ENCODE measurements around the gene SLC26A9.

Gene SLC26A9

DNA sequence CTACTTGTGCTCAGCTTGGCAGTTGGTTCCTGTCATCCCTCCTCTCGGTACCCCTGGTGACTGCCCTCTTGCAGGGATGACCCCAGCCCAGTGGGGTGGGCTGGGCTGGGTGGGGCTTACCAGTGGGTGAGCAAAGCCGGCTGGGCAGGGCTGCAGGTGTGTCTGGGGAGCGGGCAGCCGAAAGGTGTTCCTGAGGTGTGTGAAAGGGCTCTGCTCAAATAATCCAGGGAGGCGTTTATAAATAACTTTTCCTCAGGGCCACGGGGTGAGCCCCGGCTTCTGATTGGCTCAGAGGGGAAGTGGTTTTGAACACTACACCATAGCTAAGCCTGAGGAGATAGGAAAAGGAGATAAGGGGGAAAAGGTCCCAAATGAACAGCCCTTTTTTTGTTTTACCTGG lies at the start of gene SLC26A9:
SLC26A9 (minus strand) TSS at position 212 of the 400 bp plus-strand sequence. CDS start 7,636 bp downstream, outside the sequence.
- no peak for DNase-seq

- no peak for DNase-seq
Observed at GRCh38 chr1:205992218-205992882, 49.1 kb upstream of the SLC26A9 start.

DNA sequence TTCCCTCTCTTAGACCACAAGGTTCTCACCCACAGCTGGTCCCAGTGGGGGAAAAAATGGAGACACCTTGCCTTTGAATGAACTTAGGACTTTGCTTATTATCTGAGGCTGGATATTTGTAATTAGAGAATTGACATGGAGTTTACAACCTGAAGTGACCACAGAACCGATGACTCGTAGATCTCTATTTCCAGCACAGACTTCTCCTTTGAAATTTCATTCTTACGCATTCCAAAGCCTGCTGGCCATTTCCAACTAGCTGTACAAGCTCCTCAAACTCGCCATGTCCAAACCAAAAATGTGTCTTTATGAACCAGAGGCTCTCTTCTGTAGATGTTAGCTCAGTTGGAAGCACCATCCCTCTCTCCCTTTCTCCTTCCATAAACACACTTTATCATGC lies 48.0 kb upstream of the SLC26A9 start:
- DNase-seq = no peak

DNA sequence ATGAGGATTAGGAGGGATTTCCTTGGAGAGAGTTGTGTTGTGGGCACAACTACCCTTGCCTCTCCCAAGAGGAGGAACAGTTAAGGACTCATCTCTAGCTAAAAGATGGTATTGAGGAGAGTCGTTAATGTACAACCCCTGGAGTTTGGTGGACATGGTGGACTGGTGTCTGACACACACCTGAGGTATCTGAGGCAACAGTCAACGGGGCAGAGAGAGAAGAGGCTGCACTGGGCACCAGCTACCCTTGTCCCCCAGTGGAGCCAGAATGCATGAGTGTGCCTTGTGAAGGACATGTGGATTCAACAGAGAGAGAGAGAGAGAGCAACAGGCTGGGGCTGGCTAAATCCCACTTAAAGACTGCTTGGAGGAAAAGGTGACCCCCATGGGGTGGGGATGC lies 47.0 kb upstream of the SLC26A9 start:
- DNase-seq = no peak

GRCh38 chr1:205989786-205990185 lies 46.5 kb upstream of the SLC26A9 start:
- no peak for DNase-seq

GRCh38 chr1:205988585-205988995 lies 45.3 kb upstream of the SLC26A9 start:
- DNase-seq = no peak

DNA sequence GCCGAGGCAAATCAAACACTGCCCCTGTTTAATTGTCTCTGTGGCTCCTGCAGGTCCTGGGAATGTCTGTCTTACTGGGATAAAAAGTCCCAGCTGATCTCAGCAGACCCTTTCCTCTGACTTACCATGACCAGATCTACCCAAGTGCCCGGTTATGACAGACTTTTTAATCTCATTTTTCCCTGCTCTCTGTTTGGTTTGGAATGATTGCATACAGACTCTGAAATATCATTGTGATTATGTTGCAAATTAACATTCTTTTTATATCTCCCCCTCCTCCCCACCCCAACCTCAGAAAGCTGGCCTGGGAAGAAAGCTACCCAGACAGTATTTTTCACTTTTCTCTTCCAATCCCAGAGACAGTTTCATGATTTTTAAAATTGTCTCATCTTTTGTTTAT lies 43.6 kb upstream of the SLC26A9 start:
- no peak for DNase-seq

DNA sequence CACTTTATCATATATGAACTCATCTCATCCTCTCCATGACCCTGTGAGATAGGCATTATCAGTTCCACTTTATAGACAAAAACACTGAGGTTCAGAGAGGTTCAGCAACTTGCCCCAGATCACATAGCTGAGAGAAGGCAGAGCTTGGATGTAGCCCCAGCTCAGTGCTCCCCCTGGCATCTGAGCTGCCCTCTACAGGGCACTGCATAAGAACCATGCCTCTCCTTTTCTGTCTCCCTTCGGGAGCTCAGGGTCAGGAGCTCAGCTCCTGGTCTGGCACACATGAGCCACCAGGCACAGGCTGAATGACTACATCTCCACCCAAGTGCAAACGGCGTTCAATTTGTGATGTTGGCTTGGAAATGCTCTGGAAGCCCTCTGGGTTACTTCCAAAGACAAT lies 43.0 kb upstream of the SLC26A9 start:
- no peak for DNase-seq

GRCh38 chr1:205985330-205986005 lies 42.2 kb upstream of the SLC26A9 start:
- DNase-seq = no peak

DNA sequence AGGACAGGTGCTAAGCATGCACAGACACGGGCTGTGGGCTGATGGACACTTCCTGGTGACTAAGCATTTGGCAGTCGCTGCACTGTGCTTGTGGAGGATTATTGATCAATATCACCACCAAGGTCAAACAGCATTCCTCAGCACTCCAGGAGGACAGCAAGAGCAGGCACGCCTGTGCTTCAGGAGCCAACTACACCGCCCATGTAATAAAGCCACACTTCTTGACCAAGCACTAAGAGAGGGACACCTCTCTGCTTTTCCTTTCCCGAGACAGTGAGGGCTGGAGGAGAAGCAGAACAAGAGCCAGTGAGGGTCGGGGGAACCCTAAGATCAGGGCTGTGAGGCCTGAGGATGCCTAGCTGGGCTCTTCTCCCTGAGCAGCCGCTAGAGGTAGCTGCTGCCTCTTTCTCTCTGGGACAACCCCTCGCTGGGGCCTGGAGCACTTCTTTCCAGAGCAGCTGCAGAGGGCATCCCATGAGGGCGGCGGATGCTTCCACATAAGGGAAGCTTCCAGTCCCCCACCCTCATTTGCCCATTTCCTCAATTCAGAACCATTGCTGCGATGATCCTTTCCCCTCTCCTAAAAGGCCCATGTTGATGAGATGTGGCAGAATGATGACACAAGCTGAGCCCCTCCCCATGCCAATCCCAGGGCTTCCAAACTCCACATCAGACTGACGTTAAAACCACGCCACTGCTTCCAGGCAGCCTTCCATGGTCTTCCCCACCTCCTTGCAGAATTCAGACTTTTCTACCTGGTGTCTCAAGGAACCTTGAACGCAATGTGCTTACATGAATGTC lies 40.9 kb upstream of the SLC26A9 start:
- DNase-seq = peak; percentile 32 to 39

DNA sequence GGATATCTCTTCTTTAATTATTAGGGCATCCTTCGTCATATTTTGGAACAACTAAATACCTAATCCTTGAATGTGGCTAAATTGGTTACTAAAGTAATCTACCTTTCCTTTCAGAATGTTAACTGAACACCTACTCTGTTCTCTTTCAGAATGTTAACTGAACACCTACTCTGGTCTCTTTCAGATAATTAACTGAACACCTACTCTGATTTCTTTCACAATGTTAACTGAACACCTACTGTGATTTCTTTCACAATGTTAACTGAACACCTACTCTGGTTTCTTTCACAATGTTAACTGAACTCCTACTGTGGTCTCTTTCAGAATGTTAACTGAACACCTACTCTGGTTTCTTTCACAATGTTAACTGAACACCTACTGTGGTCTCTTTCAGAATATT lies 38.0 kb upstream of the SLC26A9 start:
- DNase-seq = no peak

- DNase-seq = no peak
Observed at GRCh38 chr1:205980237-205980870, 37.1 kb upstream of the SLC26A9 start.

DNA sequence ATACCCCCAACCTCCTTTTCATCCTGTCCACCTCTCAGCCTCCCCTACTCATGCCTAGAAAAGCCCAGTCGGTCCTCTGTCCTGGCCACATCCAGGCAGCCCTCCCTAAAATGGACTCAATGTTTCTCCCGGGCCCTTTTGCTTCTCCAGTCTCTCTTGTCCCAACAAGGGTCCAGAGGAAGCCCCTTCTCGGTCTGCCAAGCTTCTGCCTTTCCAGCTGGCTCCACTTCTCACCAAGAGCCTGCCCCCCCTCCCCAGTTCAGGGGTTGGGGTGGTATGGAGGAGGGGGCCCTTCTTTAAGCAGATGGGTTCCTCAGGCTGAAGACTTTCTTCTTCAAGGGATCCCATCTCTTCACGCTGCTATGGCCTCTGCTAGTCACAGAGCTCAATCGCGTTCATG lies 36.0 kb upstream of the SLC26A9 start:
- no peak for DNase-seq

- no peak for DNase-seq
Observed at GRCh38 chr1:205978676-205979075, 35.4 kb upstream of the SLC26A9 start.

GRCh38 chr1:205977402-205978014 lies 34.3 kb upstream of the SLC26A9 start:
- peak; percentile 84 to 86 for DNase-seq

DNA sequence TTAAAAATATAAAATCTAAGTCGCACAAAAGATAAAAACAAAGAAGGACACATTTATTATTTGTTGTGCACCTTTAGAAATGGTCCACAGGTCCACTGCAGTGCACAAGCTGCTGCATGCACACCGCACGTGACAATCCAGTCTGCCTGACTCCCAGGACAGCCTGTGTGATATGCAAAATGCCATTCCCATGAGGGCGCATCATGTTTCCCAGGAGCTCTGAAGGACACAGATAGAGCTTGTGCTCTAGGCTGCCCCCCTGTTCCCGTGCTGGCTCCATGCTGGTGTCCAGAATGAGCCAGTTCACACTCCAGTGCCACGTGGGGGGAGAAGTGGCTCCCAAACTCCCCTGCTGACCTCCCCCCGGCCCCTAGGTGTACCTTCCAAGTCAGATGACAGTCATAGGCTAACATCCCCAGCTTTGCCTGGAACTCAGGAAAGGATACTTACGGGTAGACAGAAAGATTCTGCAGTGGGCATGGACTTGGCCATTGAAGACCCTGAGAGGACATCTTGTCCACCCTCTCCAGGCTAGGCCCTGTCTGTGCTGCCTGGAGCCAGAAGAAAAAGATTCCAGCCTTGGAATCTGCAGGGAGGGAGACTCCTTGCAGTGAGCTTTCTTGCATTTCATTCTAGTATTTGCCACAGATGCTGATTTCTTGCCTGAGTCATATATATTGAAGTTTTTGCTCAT lies 33.6 kb upstream of the SLC26A9 start:
- no peak for DNase-seq

DNA sequence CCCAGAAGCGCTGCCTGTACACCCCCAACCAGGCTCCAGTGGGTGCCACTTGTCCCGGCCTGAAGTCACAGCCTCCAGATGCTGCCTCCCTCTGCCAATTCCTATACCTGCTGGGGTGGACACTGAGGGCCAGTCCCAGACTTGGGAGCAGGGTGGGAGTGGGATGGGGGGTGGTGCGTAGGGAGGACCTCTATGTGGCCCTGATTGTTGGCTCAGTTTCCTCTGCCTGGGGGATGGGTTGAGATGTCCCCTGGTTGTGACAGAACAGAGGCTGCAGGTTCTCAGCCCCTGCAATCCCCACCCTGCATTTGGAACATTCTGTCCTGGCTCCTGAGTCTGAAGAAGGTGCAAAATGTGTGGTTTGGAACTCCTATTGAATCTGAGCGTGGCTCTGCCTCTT lies 32.8 kb upstream of the SLC26A9 start:
- DNase-seq = no peak

- DNase-seq = no peak
Observed at GRCh38 chr1:205975387-205975998, 32.2 kb upstream of the SLC26A9 start.

DNA sequence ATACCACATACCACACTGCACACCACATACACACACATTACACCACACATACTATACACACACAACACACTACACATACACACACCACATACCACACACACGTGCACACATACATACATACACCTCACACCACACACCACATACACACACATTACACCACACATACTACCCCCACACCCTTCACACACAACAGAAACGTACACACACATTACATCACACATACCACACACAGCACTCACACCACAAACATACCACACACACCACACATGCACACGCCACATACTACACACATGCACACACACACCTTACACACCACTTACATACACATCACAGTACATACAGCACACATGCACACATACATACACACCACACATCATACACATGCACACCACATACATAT lies 31.5 kb upstream of the SLC26A9 start:
- DNase-seq = no peak

GRCh38 chr1:205973377-205974232 lies 30.3 kb upstream of the SLC26A9 start:
- no peak for DNase-seq

Data from stimulated activated CD4-positive, alpha-beta T cell treated with anti-CD3 and anti-CD28 coated beads, Interleukin-2, amount 100 ng/mL, for 24 hours (primary cell).